Measurements from ENCODE around the gene VAX1. TPM values are rescaled to one million over a fixed set of nuclear protein-coding genes. Genes with fewer than 3 reads are reported as not detected.

VAX1 gene
- total and polyA plus RNA-seq, 9 of the 15 experiments (the other 6 are each of a cell fraction or from before 2014, with no cell fraction given): not detected

GRCh38 chr10:117174439-117175214 is 36.6 kb upstream of the VAX1 start (continued):
- TF ChIP-seq RAD21 (CRISPR knock-in tag; conservative IDR thresholded peaks at IDR 0.05 in 1 of 2, IDR thresholded peaks at IDR 0.05 in 1 of 2): peak; percentile 55 to 77; a peak in 3 of 4 replicates
- TF ChIP-seq SMC3 (conservative IDR thresholded peaks at IDR 0.05; ENCODE audit: insufficient read depth, low read depth, low read length): peak; percentile 66
- TF ChIP-seq, protein P1, sequence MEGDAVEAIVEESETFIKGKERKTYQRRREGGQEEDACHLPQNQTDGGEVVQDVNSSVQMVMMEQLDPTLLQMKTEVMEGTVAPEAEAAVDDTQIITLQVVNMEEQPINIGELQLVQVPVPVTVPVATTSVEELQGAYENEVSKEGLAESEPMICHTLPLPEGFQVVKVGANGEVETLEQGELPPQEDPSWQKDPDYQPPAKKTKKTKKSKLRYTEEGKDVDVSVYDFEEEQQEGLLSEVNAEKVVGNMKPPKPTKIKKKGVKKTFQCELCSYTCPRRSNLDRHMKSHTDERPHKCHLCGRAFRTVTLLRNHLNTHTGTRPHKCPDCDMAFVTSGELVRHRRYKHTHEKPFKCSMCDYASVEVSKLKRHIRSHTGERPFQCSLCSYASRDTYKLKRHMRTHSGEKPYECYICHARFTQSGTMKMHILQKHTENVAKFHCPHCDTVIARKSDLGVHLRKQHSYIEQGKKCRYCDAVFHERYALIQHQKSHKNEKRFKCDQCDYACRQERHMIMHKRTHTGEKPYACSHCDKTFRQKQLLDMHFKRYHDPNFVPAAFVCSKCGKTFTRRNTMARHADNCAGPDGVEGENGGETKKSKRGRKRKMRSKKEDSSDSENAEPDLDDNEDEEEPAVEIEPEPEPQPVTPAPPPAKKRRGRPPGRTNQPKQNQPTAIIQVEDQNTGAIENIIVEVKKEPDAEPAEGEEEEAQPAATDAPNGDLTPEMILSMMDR (IDR thresholded peaks at IDR 0.05 in 2 of 3, conservative IDR thresholded peaks at IDR 0.05 in 1 of 3; ENCODE audit: insufficient read depth in 2 of 3, low read depth in 1 of 3, low read length in 3 of 3): peak; percentile 82 to 87 (median 85)

DNA sequence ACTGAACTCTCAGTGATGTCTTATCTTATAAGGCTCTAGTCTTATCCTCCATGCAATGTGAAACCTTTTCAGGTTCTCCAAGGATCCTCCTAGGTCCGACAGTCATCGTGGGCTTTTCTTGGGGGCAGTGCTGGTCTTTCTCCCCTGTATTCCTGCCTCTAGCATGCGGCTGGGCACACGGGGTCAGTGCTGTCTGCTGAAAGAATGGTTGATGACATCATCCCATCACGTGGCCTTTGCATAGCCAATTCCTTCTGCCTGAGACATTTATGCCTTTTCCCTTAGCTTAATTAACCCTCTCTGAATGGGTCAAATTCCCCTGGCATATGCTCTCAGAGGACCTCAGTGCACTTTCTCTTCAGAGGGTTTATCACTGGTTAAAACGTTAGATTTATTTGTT is 32.2 kb upstream of the VAX1 start:
- TF ChIP-seq, protein P2, sequence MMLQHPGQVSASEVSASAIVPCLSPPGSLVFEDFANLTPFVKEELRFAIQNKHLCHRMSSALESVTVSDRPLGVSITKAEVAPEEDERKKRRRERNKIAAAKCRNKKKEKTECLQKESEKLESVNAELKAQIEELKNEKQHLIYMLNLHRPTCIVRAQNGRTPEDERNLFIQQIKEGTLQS (IDR thresholded peaks at IDR 0.05): peak; percentile 54
- TF ChIP-seq, protein P2 (CRISPR knock-in tag; conservative IDR thresholded peaks at IDR 0.05): no peak
- no peak for TF ChIP-seq CBX3 (IDR thresholded peaks at IDR 0.05; ENCODE audit: borderline replicate concordance in 1 of 2, low read length in 2 of 2)
- no peak overlapping the region for H3K4me3 ChIP-seq
- FAIRE-seq (no peak), ATAC-seq (no peak), DNase-seq (ENCODE audit: extremely low read depth in 1 of 4, low spot score in 3 of 4) (no peak)
- no TSS peak for BruUV-seq (replicated peaks)
- in situ Hi-C loops (cut with MboI) (loop anchor here (10.0 to 25.0 kb wide), 2 partner anchors 485 to 708 kb away; no protein-coding TSS in a partner anchor), intact Hi-C loops (cut with micrococcal nuclease) (loop anchor here (10.0 kb wide), 2 partner anchors 55 to 725 kb away; no protein-coding TSS in a partner anchor)
- 0% methylated on average over 6 of the region's 6 CpGs for WGBS (ENCODE audit: insufficient coverage, low coverage, missing lambda C conversion rate)
- peaks cover 4% of the 10 kb centered on the region; the same call in 1 of the 2 replicates for H4K20me1 ChIP-seq (replicated peaks; ENCODE audit: control insufficient read depth, insufficient read depth, low read length)
- H3K9me3 ChIP-seq (replicated peaks; ENCODE audit: control insufficient read depth, insufficient read depth, low read depth, low read length): no peaks in the 10 kb centered on the region
- no peaks in the 10 kb centered on the region for H3K36me3 ChIP-seq (ENCODE audit: control insufficient read depth, insufficient read depth, low read length)
- H3K27ac ChIP-seq (ENCODE audit: extremely low read depth, low read depth, low read length): no peak overlapping the region
- peaks cover 2 to 24% of the 10 kb centered on the region in 2 experiments; a peak in 3 of 5 replicates for H3K4me1 ChIP-seq (replicated peaks in 1 of 2; ENCODE audit: control insufficient read depth in 2 of 2, insufficient read depth in 2 of 2, low read length in 2 of 2)
- H3K9ac ChIP-seq (ENCODE audit: insufficient read depth in 1 of 2, low read depth in 2 of 2, low read length in 2 of 2): no peak overlapping the region
- CTCF ChIA-PET (ENCODE audit: low intra/inter-chr PET ratio): no interaction called here
- no peak overlapping the region for H3K4me2 ChIP-seq (ENCODE audit: insufficient read depth, low read length)
- H3K27me3 ChIP-seq (ENCODE audit: control insufficient read depth in 2 of 2, insufficient read depth in 2 of 2, low read length in 2 of 2): peaks cover 6 to 42% of the 10 kb centered on the region in 2 experiments; a peak in 3 of 5 replicates
- H2AFZ ChIP-seq (ENCODE audit: low read depth, low read length): no peak overlapping the region
- POLR2A ChIA-PET: no interaction called here
- H3K79me2 ChIP-seq (ENCODE audit: control insufficient read depth, insufficient read depth, low read length): no peaks in the 10 kb centered on the region
- H3K9me1 ChIP-seq (ENCODE audit: control insufficient read depth, insufficient read depth, low read length): no peaks in the 10 kb centered on the region

Data from K562 (cell line).